Ishikawa (cell line): ENCODE data around the gene DIP2C.

Experiments
- CEBPB ChIP-seq: IDR thresholded peaks from 2 replicates; pipeline ENCODE4 v1.6.1; 2012
- CREB1 ChIP-seq: IDR thresholded peaks from 2 replicates; pipeline ENCODE4 v1.6.1; 2012; ENCODE audit warnings: low read depth
- EGR1 ChIP-seq: IDR thresholded peaks from 2 replicates; pipeline ENCODE4 v1.6.1; 2012
- EP300 ChIP-seq: IDR thresholded peaks from 2 replicates; pipeline ENCODE4 v1.6.1; 2012; ENCODE audit warnings: borderline replicate concordance
- FOXM1 ChIP-seq: IDR thresholded peaks from 2 replicates; pipeline ENCODE4 v1.6.1; 2012; ENCODE audit warnings: low read depth, borderline replicate concordance
- MAX ChIP-seq: IDR thresholded peaks from 2 replicates; pipeline ENCODE4 v1.6.1; 2012
- NFIC ChIP-seq: IDR thresholded peaks from 2 replicates; pipeline ENCODE4 v1.6.1; 2012
- RAD21 ChIP-seq: IDR thresholded peaks from 2 replicates; pipeline ENCODE4 v1.6.1; 2012; ENCODE audit warnings: low read depth
- TAF1 ChIP-seq: IDR thresholded peaks from 2 replicates; pipeline ENCODE4 v1.6.1; 2012; ENCODE audit warnings: low read depth, mild to moderate bottlenecking
- TCF12 ChIP-seq: IDR thresholded peaks from 2 replicates; pipeline ENCODE4 v1.6.1; 2012; ENCODE audit warnings: low read depth
- TEAD4 ChIP-seq: IDR thresholded peaks from 2 replicates; pipeline ENCODE4 v1.6.1; 2012
- YY1 ChIP-seq: IDR thresholded peaks from 2 replicates; pipeline ENCODE4 v1.6.1; 2012; ENCODE audit warnings: low read depth
- ZBTB7A ChIP-seq: IDR thresholded peaks from 2 replicates; pipeline ENCODE4 v1.6.1; 2012; ENCODE audit warnings: low read depth
- TF ChIP-seq, protein P1 (sequence below): IDR thresholded peaks from 2 replicates; pipeline ENCODE4 v1.6.1; 2012; ENCODE audit warnings: low read depth, mild to moderate bottlenecking
- TF ChIP-seq, protein P2 (sequence below): IDR thresholded peaks from 2 replicates; pipeline ENCODE4 v1.6.1; 2012

The DIP2C gene

GRCh38 chr10:565676-566075 is 123.8 kb downstream of the DIP2C start:
- no peak for TF ChIP-seq RAD21
- TF ChIP-seq YY1: no peak
- TF ChIP-seq EP300: no peak
- no peak for TF ChIP-seq TCF12
- TF ChIP-seq, protein P1, sequence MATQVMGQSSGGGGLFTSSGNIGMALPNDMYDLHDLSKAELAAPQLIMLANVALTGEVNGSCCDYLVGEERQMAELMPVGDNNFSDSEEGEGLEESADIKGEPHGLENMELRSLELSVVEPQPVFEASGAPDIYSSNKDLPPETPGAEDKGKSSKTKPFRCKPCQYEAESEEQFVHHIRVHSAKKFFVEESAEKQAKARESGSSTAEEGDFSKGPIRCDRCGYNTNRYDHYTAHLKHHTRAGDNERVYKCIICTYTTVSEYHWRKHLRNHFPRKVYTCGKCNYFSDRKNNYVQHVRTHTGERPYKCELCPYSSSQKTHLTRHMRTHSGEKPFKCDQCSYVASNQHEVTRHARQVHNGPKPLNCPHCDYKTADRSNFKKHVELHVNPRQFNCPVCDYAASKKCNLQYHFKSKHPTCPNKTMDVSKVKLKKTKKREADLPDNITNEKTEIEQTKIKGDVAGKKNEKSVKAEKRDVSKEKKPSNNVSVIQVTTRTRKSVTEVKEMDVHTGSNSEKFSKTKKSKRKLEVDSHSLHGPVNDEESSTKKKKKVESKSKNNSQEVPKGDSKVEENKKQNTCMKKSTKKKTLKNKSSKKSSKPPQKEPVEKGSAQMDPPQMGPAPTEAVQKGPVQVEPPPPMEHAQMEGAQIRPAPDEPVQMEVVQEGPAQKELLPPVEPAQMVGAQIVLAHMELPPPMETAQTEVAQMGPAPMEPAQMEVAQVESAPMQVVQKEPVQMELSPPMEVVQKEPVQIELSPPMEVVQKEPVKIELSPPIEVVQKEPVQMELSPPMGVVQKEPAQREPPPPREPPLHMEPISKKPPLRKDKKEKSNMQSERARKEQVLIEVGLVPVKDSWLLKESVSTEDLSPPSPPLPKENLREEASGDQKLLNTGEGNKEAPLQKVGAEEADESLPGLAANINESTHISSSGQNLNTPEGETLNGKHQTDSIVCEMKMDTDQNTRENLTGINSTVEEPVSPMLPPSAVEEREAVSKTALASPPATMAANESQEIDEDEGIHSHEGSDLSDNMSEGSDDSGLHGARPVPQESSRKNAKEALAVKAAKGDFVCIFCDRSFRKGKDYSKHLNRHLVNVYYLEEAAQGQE: no peak
- no peak for TF ChIP-seq TEAD4
- TF ChIP-seq EGR1: no peak
- no peak for TF ChIP-seq FOXM1
- no peak for TF ChIP-seq CEBPB

DNA sequence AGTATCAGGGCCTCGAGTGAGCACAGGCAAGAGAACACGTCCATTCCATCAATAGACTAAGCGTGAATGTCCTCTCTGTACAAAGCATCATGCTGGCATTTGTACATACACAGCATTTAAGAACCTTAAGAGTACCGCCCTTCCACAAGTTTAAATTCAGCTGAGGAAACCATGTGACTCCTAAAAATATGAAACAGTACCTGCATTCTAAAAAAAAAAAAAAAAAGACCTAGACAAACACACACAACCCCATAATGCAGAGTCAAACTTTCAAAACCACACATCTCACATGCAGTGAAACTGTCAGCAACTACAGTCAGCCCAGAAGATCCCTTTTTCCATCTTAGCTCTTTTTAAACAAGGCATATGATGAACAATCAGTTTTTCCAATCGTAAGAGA is 124.3 kb downstream of the DIP2C start:
- TF ChIP-seq EGR1: no peak
- no peak for TF ChIP-seq TEAD4
- TF ChIP-seq FOXM1: no peak
- TF ChIP-seq ZBTB7A: no peak
- no peak for TF ChIP-seq YY1
- no peak for TF ChIP-seq CEBPB
- TF ChIP-seq RAD21: no peak
- no peak for TF ChIP-seq TAF1
- TF ChIP-seq, protein P2, sequence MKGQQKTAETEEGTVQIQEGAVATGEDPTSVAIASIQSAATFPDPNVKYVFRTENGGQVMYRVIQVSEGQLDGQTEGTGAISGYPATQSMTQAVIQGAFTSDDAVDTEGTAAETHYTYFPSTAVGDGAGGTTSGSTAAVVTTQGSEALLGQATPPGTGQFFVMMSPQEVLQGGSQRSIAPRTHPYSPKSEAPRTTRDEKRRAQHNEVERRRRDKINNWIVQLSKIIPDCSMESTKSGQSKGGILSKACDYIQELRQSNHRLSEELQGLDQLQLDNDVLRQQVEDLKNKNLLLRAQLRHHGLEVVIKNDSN: no peak
- TF ChIP-seq TCF12: no peak
- TF ChIP-seq NFIC: no peak
- TF ChIP-seq MAX: no peak
- TF ChIP-seq, protein P1: no peak
- no peak for TF ChIP-seq CREB1
- no peak for TF ChIP-seq EP300

GRCh38 chr10:563827-564226 is 125.6 kb downstream of the DIP2C start:
- TF ChIP-seq FOXM1 (no peak), YY1 (no peak), EGR1 (no peak), MAX (no peak), RAD21 (no peak), CEBPB (no peak), NFIC (no peak), ZBTB7A (no peak), TCF12 (no peak), TAF1 (no peak)
- TF ChIP-seq, protein P2: no peak

DNA sequence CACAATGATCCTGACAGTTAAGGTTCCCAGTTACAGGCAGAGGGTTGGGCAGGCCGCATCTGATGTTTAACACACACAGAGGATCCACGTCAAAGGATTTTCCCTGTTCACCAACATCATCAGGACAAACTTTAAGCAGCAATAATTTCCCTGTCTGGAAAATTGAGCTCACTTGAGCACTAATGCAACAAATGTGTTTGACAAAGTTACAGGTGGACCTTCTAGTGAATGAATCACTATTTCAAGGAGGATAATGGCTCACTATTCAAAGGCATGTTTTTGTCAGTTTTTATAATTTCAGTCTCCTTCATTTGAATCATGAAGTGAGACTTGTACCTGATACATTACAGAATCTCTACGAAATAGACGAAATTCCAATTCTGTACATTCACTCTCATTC is 127.3 kb downstream of the DIP2C start:
- TF ChIP-seq YY1: no peak
- no peak for TF ChIP-seq EGR1
- TF ChIP-seq TEAD4: no peak
- no peak for TF ChIP-seq EP300
- TF ChIP-seq, protein P2: no peak
- no peak for TF ChIP-seq TAF1
- TF ChIP-seq CEBPB: no peak
- no peak for TF ChIP-seq TCF12

DNA sequence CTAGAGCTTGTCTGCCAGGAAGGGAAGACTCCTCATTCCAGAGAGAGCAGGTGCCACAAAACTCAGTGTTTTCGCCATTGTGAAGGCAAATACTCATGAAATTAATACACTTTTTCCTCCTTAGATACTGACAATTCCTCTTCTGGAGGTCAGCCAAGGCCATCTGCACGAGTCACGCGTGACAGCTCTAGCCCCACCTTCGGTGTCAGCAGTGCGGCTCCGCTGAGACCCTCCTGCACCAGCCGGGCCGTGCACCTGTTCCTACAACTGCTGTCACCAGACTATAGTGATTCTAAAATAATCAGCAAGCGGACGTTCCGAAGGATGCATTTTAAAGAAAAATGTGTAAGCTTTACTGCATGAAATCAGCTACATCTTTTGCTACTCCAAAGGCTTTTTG is 127.7 kb downstream of the DIP2C start:
- TF ChIP-seq, protein P2: no peak
- TF ChIP-seq CREB1 (no peak), ZBTB7A (no peak), NFIC (no peak), TAF1 (no peak), EP300 (no peak), FOXM1 (no peak), EGR1 (no peak), CEBPB (no peak), TEAD4 (no peak), MAX (no peak), YY1 (no peak), RAD21 (no peak), TCF12 (no peak)
- TF ChIP-seq, protein P1: no peak
